Measurements from ENCODE around the gene ZFP91. TPM values are rescaled to one million over a fixed set of nuclear protein-coding genes. Genes with fewer than 3 reads are reported as not detected.

Gene ZFP91
- total and polyA plus RNA-seq, 9 of the 15 experiments (the other 6 are each of a cell fraction or from before 2014, with no cell fraction given) = 17.6 to 58.3 (median 34.0) TPM

DNA sequence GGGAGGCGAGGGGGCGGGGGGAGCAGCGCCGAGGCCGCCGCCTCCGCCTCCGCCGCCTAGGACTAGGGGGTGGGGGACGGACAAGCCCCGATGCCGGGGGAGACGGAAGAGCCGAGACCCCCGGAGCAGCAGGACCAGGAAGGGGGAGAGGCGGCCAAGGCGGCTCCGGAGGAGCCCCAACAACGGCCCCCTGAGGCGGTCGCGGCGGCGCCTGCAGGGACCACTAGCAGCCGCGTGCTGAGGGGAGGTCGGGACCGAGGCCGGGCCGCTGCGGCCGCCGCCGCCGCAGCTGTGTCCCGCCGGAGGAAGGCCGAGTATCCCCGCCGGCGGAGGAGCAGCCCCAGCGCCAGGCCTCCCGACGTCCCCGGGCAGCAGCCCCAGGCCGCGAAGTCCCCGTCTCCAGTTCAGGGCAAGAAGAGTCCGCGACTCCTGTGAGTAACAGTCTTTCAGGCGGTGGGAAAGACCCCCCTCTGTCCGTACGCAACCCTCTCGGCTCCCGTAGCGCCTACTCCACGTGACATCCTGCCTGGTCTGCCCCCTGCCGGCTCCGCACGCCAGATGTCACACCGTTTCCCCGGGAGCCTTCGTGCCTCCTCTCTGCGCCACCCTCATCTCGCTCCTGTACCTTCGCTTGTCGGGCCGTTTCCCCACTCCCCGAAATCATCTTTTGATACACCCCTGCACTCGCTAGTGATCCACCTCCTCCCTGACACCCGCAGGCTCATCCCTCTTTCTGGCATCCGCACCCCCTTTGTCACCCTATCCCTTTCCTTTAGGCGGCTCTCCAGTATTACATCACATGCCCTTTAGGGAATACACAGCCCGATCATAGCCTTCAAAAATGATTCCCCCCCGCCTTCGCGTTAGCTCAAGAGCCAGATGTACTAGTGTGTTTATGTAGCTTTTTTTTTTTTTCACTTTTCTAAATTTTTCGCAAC lies 598 bp downstream of the ZFP91 start (continued):
- TF ChIP-seq, protein P1, sequence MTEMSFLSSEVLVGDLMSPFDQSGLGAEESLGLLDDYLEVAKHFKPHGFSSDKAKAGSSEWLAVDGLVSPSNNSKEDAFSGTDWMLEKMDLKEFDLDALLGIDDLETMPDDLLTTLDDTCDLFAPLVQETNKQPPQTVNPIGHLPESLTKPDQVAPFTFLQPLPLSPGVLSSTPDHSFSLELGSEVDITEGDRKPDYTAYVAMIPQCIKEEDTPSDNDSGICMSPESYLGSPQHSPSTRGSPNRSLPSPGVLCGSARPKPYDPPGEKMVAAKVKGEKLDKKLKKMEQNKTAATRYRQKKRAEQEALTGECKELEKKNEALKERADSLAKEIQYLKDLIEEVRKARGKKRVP (CRISPR knock-in tag; IDR thresholded peaks at IDR 0.05) = no peak
- TF ChIP-seq PPARD (CRISPR knock-in tag; IDR thresholded peaks at IDR 0.05) (no peak), KDM1A (IDR thresholded peaks at IDR 0.05) (peak in 1 of 2 experiments; percentile 46; a peak in 2 of 4 replicates), ZBTB7A (IDR thresholded peaks at IDR 0.05; ENCODE audit: borderline replicate concordance, control insufficient read depth, low read depth, low read length) (peak; percentile 95), ZNF830 (CRISPR knock-in tag; IDR thresholded peaks at IDR 0.05) (peak; percentile 50; the same call in 1 of the 2 replicates), TAF15 (IDR thresholded peaks at IDR 0.05; ENCODE audit: low read depth, low read length) (no peak)
- TF ChIP-seq, protein P2, sequence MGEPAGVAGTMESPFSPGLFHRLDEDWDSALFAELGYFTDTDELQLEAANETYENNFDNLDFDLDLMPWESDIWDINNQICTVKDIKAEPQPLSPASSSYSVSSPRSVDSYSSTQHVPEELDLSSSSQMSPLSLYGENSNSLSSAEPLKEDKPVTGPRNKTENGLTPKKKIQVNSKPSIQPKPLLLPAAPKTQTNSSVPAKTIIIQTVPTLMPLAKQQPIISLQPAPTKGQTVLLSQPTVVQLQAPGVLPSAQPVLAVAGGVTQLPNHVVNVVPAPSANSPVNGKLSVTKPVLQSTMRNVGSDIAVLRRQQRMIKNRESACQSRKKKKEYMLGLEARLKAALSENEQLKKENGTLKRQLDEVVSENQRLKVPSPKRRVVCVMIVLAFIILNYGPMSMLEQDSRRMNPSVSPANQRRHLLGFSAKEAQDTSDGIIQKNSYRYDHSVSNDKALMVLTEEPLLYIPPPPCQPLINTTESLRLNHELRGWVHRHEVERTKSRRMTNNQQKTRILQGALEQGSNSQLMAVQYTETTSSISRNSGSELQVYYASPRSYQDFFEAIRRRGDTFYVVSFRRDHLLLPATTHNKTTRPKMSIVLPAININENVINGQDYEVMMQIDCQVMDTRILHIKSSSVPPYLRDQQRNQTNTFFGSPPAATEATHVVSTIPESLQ (CRISPR knock-in tag; IDR thresholded peaks at IDR 0.05) = peak; percentile 97
- TF ChIP-seq, protein P3, sequence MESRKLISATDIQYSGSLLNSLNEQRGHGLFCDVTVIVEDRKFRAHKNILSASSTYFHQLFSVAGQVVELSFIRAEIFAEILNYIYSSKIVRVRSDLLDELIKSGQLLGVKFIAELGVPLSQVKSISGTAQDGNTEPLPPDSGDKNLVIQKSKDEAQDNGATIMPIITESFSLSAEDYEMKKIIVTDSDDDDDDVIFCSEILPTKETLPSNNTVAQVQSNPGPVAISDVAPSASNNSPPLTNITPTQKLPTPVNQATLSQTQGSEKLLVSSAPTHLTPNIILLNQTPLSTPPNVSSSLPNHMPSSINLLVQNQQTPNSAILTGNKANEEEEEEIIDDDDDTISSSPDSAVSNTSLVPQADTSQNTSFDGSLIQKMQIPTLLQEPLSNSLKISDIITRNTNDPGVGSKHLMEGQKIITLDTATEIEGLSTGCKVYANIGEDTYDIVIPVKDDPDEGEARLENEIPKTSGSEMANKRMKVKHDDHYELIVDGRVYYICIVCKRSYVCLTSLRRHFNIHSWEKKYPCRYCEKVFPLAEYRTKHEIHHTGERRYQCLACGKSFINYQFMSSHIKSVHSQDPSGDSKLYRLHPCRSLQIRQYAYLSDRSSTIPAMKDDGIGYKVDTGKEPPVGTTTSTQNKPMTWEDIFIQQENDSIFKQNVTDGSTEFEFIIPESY (CRISPR knock-in tag; IDR thresholded peaks at IDR 0.05) = peak; percentile 50; the same call in 1 of the 2 replicates
- TF ChIP-seq, protein P4, sequence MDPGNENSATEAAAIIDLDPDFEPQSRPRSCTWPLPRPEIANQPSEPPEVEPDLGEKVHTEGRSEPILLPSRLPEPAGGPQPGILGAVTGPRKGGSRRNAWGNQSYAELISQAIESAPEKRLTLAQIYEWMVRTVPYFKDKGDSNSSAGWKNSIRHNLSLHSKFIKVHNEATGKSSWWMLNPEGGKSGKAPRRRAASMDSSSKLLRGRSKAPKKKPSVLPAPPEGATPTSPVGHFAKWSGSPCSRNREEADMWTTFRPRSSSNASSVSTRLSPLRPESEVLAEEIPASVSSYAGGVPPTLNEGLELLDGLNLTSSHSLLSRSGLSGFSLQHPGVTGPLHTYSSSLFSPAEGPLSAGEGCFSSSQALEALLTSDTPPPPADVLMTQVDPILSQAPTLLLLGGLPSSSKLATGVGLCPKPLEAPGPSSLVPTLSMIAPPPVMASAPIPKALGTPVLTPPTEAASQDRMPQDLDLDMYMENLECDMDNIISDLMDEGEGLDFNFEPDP (CRISPR knock-in tag; IDR thresholded peaks at IDR 0.05) = no peak
- TF ChIP-seq, protein P5, sequence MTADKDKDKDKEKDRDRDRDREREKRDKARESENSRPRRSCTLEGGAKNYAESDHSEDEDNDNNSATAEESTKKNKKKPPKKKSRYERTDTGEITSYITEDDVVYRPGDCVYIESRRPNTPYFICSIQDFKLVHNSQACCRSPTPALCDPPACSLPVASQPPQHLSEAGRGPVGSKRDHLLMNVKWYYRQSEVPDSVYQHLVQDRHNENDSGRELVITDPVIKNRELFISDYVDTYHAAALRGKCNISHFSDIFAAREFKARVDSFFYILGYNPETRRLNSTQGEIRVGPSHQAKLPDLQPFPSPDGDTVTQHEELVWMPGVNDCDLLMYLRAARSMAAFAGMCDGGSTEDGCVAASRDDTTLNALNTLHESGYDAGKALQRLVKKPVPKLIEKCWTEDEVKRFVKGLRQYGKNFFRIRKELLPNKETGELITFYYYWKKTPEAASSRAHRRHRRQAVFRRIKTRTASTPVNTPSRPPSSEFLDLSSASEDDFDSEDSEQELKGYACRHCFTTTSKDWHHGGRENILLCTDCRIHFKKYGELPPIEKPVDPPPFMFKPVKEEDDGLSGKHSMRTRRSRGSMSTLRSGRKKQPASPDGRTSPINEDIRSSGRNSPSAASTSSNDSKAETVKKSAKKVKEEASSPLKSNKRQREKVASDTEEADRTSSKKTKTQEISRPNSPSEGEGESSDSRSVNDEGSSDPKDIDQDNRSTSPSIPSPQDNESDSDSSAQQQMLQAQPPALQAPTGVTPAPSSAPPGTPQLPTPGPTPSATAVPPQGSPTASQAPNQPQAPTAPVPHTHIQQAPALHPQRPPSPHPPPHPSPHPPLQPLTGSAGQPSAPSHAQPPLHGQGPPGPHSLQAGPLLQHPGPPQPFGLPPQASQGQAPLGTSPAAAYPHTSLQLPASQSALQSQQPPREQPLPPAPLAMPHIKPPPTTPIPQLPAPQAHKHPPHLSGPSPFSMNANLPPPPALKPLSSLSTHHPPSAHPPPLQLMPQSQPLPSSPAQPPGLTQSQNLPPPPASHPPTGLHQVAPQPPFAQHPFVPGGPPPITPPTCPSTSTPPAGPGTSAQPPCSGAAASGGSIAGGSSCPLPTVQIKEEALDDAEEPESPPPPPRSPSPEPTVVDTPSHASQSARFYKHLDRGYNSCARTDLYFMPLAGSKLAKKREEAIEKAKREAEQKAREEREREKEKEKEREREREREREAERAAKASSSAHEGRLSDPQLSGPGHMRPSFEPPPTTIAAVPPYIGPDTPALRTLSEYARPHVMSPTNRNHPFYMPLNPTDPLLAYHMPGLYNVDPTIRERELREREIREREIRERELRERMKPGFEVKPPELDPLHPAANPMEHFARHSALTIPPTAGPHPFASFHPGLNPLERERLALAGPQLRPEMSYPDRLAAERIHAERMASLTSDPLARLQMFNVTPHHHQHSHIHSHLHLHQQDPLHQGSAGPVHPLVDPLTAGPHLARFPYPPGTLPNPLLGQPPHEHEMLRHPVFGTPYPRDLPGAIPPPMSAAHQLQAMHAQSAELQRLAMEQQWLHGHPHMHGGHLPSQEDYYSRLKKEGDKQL (CRISPR knock-in tag; IDR thresholded peaks at IDR 0.05; ENCODE audit: borderline replicate concordance) = no peak
- TF ChIP-seq, protein P6, sequence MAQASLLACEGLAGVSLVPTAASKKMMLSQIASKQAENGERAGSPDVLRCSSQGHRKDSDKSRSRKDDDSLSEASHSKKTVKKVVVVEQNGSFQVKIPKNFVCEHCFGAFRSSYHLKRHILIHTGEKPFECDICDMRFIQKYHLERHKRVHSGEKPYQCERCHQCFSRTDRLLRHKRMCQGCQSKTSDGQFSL (CRISPR knock-in tag; IDR thresholded peaks at IDR 0.05) = peak; percentile 91
- TF ChIP-seq, protein P6 (tag; IDR thresholded peaks at IDR 0.05) = peak in 1 of 2 experiments; percentile 27; a peak in 1 of 4 replicates

Measured in K562 (cell line).